Liver (tissue), 9 donors: Measurements from ENCODE around the gene ZFAND2B. TPM values are rescaled to one million over a fixed set of nuclear protein-coding genes. Genes with fewer than 3 reads are reported as not detected.

Source experiments
- DNase-seq: peaks from one replicate; pipeline ENCODE4 v3.0.0-alpha.2; 2017; ENCODE audit warnings: low spot score
- H3K27ac ChIP-seq, 2 donors: one replicate each; pipeline ENCODE4 v1.7.0; 2013; ENCODE audit warnings: inconsistent platforms in 2 of 2, low read length in 2 of 2, control low read depth in 1 of 2, low read depth in 1 of 2, mild to moderate bottlenecking in 1 of 2
- H3K27me3 ChIP-seq, 4 donors: one replicate each; pipeline versions ENCODE4 v1.6.1 to v1.7.0; 2013; ENCODE audit warnings: low read length in 3 of 4, inconsistent platforms in 1 of 4, mild to moderate bottlenecking in 1 of 4, moderate library complexity in 1 of 4; ENCODE audit not compliant: control insufficient read depth in 4 of 4, insufficient read depth in 4 of 4
- H3K36me3 ChIP-seq, 4 donors: one replicate each; pipeline versions ENCODE4 v1.6.1 to v1.7.0; 2013; ENCODE audit warnings: low read length in 3 of 4, mild to moderate bottlenecking in 3 of 4, low read depth in 1 of 4, moderate library complexity in 1 of 4; ENCODE audit not compliant: control insufficient read depth in 4 of 4, insufficient read depth in 3 of 4
- H3K4me1 ChIP-seq, 4 donors: one replicate each; pipeline versions ENCODE4 v1.6.1 to v1.7.0; 2013; ENCODE audit warnings: low read length in 3 of 4, mild to moderate bottlenecking in 3 of 4, moderate library complexity in 1 of 4; ENCODE audit not compliant: control insufficient read depth in 4 of 4, insufficient read depth in 4 of 4
- H3K4me3 ChIP-seq, 3 donors: one replicate each; pipeline versions ENCODE4 v1.6.1 to v1.7.0; 2013; ENCODE audit warnings: low read length in 3 of 3, control low read depth in 1 of 3, low read depth in 1 of 3, mild to moderate bottlenecking in 1 of 3
- H3K9ac ChIP-seq, 2 donors: one replicate each; pipeline ENCODE4 v1.7.0; 2013; ENCODE audit warnings: low read length in 2 of 2, mild to moderate bottlenecking in 2 of 2, moderate library complexity in 2 of 2, control low read depth in 1 of 2, low read depth in 1 of 2
- H3K9me3 ChIP-seq, 4 donors: one replicate each; pipeline versions ENCODE4 v1.6.1 to v1.7.0; 2013; ENCODE audit warnings: low read length in 3 of 4; ENCODE audit not compliant: control insufficient read depth in 4 of 4
- CTCF ChIP-seq: fragments of 150-350 bp; IDR thresholded peaks from 2 replicates; pipeline ENCODE4 v1.5.1; 2017; ENCODE audit warnings: improper control_type of control experiment, low read depth, low read length; ENCODE audit not compliant: missing input control
- EGR1 ChIP-seq, 2 donors: IDR thresholded peaks; 2 replicates each; pipeline ENCODE4 v1.6.1; 2016 to 2018; ENCODE audit warnings: antibody characterized with exemption in 2 of 2, low read depth in 2 of 2
- FOXA1 ChIP-seq: IDR thresholded peaks from 2 replicates; pipeline ENCODE4 v1.6.1; 2016; ENCODE audit warnings: antibody characterized with exemption
- FOXA2 ChIP-seq: IDR thresholded peaks from 2 replicates; pipeline ENCODE4 v1.6.1; 2016; ENCODE audit warnings: antibody characterized with exemption
- GABPA ChIP-seq, 2 donors: IDR thresholded peaks in 1 of 2; conservative IDR thresholded peaks in 1 of 2; 2 replicates each; pipeline ENCODE4 v1.6.1; 2016; ENCODE audit warnings: antibody characterized with exemption in 2 of 2, mild to moderate bottlenecking in 1 of 2, moderate library complexity in 1 of 2
- HNF4A ChIP-seq, 2 donors: conservative IDR thresholded peaks; 2 replicates each; pipeline ENCODE4 v1.6.1; 2016; ENCODE audit warnings: antibody characterized with exemption in 2 of 2, mild to moderate bottlenecking in 2 of 2
- HNF4G ChIP-seq: IDR thresholded peaks from 2 replicates; pipeline ENCODE4 v1.6.1; 2016; ENCODE audit warnings: antibody characterized with exemption
- JUND ChIP-seq, 2 donors: IDR thresholded peaks; 2 replicates each; pipeline ENCODE4 v1.6.1; 2016; ENCODE audit warnings: antibody characterized with exemption in 2 of 2
- MAX ChIP-seq: IDR thresholded peaks from 2 replicates; pipeline ENCODE4 v1.6.1; 2016; ENCODE audit warnings: antibody characterized with exemption
- NR2F2 ChIP-seq: IDR thresholded peaks from 2 replicates; pipeline ENCODE4 v1.6.1; 2016; ENCODE audit warnings: antibody characterized with exemption
- TAF1 ChIP-seq: conservative IDR thresholded peaks from 2 replicates; pipeline ENCODE4 v1.6.1; 2016; ENCODE audit warnings: antibody characterized with exemption, mild to moderate bottlenecking
- ZBTB33 ChIP-seq: IDR thresholded peaks from 2 replicates; pipeline ENCODE4 v1.6.1; 2016; ENCODE audit warnings: antibody characterized with exemption
- WGBS: extraction: QIAGEN DNeasy Blood & Tissue Kit; methylation state at CpG from one replicate; pipeline ENCODE4 v1.1.7; 2013; 5-methylcytosine and 5-hydroxymethylcytosine counted together
- polyA plus RNA-seq, 2 donors: library from polyadenylated mRNA; stranded (reverse) in 1 of 2; unstranded in 1 of 2; fragments of 200-250 nt in 1 of 2; fragments of >200 nt in 1 of 2; fragmentation: Nextera tagmentation in 1 of 2; extraction: Ambion mirVana in 1 of 2; gene quantifications; one replicate each; pipeline versions ENCODE4 v1.2.1 to v1.2.3, GENCODE V29; 2013 to 2015
- total RNA-seq, 2 donors: library from RNA; depleted of rRNA; stranded (reverse); fragments of >200 nt; gene quantifications; one replicate each; pipeline ENCODE4 v1.2.3, GENCODE V29; 2014
- TF ChIP-seq, protein P1 (sequence below): IDR thresholded peaks from 2 replicates; pipeline ENCODE4 v1.6.1; 2016; ENCODE audit warnings: antibody characterized with exemption, mild to moderate bottlenecking
- TF ChIP-seq, protein P2 (sequence below): IDR thresholded peaks from 2 replicates; pipeline ENCODE4 v1.6.1; 2016; ENCODE audit warnings: antibody characterized with exemption
- donor health status: healthy.
- donor health status: healthy.
- donor health status: healthy.
- donor health status: healthy.
- donor health status: healthy.

ZFAND2B gene
- total and polyA plus RNA-seq, 4 donors, result 19.6 to 53.8 (median 25.8) TPM

DNA sequence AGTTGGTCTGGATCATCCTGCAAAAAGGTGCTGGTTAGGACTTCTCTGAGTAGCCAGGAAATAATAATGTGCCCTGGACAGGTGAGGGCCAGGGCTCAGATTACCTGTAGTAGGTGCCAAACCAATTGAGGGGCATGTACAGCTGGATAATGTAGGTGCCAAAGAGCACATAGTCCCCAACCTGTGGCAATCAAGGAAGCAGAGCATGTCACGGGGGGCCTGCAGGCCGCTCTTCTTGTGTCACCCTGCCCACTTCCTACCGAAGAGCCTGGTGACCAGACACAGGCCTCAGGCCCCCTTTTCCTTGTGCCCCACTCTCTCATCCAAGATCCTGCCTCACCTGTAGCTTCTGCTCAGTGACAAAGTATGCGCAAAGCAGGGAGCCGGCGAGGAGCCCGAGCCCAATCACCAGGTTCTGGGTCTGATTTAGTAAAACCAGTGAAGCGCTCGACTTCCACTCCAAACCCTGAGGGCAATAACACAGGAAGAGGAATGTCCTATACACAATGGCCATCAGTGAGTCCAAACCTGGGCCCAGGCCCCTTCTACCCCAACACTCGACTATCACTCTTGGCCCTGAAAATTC is 7.0 kb downstream of the ZFAND2B start:
- TF ChIP-seq HNF4G (no peak), HNF4A (conservative IDR thresholded peaks at IDR 0.05) (no peak), FOXA1 (no peak)
- H3K4me3 ChIP-seq, result no peak overlapping the region
- H3K27ac ChIP-seq, result no peak overlapping the region
- no peaks in the 10 kb centered on the region for H3K9me3 ChIP-seq
- H3K27me3 ChIP-seq, result no peaks in the 10 kb centered on the region
- 96% methylated on average over 10 of the region's 10 CpGs for WGBS
- DNase-seq, result peak; percentile 29
- H3K9ac ChIP-seq, result no peak overlapping the region
- H3K4me1 ChIP-seq, result peaks cover 0 to 17% (median 13%) of the 10 kb centered on the region in 4 donors
- peaks cover 11 to 37% (median 15%) of the 10 kb centered on the region in 4 donors for H3K36me3 ChIP-seq

- Histone ChIP-seq H3K4me3 (no peak overlapping the region), H3K36me3 (peaks cover 11 to 32% (median 15%) of the 10 kb centered on the region in 4 donors), H3K9ac (no peak overlapping the region), H3K27me3 (no peaks in the 10 kb centered on the region), H3K9me3 (no peaks in the 10 kb centered on the region), H3K4me1 (peaks cover 1 to 19% (median 12%) of the 10 kb centered on the region in 4 donors), H3K27ac (no peak overlapping the region)
- 97% methylated on average over 15 of the region's 15 CpGs for WGBS
- DNase-seq, result no peak
- TF ChIP-seq CTCF (no peak), HNF4A (conservative IDR thresholded peaks at IDR 0.05) (no peak), MAX (no peak), ZBTB33 (no peak), FOXA1 (no peak), EGR1 (IDR thresholded peaks at IDR 0.05; ENCODE audit: low read depth in 2 of 2) (no peak), GABPA (IDR thresholded peaks at IDR 0.05 in 1 of 2, conservative IDR thresholded peaks at IDR 0.05 in 1 of 2) (no peak), TAF1 (no peak), FOXA2 (no peak), NR2F2 (no peak), JUND (IDR thresholded peaks at IDR 0.05) (no peak)
- TF ChIP-seq, protein P1, sequence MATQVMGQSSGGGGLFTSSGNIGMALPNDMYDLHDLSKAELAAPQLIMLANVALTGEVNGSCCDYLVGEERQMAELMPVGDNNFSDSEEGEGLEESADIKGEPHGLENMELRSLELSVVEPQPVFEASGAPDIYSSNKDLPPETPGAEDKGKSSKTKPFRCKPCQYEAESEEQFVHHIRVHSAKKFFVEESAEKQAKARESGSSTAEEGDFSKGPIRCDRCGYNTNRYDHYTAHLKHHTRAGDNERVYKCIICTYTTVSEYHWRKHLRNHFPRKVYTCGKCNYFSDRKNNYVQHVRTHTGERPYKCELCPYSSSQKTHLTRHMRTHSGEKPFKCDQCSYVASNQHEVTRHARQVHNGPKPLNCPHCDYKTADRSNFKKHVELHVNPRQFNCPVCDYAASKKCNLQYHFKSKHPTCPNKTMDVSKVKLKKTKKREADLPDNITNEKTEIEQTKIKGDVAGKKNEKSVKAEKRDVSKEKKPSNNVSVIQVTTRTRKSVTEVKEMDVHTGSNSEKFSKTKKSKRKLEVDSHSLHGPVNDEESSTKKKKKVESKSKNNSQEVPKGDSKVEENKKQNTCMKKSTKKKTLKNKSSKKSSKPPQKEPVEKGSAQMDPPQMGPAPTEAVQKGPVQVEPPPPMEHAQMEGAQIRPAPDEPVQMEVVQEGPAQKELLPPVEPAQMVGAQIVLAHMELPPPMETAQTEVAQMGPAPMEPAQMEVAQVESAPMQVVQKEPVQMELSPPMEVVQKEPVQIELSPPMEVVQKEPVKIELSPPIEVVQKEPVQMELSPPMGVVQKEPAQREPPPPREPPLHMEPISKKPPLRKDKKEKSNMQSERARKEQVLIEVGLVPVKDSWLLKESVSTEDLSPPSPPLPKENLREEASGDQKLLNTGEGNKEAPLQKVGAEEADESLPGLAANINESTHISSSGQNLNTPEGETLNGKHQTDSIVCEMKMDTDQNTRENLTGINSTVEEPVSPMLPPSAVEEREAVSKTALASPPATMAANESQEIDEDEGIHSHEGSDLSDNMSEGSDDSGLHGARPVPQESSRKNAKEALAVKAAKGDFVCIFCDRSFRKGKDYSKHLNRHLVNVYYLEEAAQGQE, result no peak
- TF ChIP-seq, protein P2, sequence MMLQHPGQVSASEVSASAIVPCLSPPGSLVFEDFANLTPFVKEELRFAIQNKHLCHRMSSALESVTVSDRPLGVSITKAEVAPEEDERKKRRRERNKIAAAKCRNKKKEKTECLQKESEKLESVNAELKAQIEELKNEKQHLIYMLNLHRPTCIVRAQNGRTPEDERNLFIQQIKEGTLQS, result no peak
Observed at GRCh38 chr2:219214141-219214540, 7.6 kb downstream of the ZFAND2B start.
